ENCODE results near the gene GABRA5. TPM values are rescaled to one million over a fixed set of nuclear protein-coding genes. Genes with fewer than 3 reads are reported as not detected.

Gene GABRA5
- total RNA-seq, 1 donor from 2014 or later, result not detected

DNA sequence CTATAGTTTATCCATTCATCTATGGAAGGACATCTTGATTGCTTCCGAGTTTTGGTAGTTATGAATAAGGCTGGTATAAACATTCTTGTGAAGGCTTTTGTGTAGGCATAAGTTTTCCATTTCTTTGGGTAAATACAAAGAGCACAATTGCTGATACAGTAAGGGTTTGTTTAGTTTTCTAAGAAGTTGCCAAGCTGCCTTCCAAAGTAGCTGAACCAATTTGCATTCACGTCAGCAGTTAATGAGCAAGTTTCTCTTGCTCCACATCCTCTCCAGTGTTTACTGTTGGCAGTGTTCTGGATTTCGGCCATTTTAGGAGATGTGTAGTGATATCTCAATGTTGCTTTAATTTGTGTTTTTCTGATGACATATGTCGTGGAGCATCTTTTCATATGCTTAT lies 34.2 kb downstream of the GABRA5 start:
- no peaks in the 10 kb centered on the region for H3K27me3 ChIP-seq (ENCODE audit: control insufficient read depth, insufficient read depth, low read length)
- FAIRE-seq (no peak), DNase-seq (ENCODE audit: low read depth) (no peak)
- H3K4me3 ChIP-seq (ENCODE audit: low read depth, low read length), result no peak overlapping the region
- TF ChIP-seq, protein P1, sequence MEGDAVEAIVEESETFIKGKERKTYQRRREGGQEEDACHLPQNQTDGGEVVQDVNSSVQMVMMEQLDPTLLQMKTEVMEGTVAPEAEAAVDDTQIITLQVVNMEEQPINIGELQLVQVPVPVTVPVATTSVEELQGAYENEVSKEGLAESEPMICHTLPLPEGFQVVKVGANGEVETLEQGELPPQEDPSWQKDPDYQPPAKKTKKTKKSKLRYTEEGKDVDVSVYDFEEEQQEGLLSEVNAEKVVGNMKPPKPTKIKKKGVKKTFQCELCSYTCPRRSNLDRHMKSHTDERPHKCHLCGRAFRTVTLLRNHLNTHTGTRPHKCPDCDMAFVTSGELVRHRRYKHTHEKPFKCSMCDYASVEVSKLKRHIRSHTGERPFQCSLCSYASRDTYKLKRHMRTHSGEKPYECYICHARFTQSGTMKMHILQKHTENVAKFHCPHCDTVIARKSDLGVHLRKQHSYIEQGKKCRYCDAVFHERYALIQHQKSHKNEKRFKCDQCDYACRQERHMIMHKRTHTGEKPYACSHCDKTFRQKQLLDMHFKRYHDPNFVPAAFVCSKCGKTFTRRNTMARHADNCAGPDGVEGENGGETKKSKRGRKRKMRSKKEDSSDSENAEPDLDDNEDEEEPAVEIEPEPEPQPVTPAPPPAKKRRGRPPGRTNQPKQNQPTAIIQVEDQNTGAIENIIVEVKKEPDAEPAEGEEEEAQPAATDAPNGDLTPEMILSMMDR (IDR thresholded peaks at IDR 0.05; ENCODE audit: insufficient read depth, low read length, severe bottlenecking), result no peak
- no peaks in the 10 kb centered on the region for H3K36me3 ChIP-seq (ENCODE audit: control insufficient read depth, insufficient read depth, low read length)

DNA sequence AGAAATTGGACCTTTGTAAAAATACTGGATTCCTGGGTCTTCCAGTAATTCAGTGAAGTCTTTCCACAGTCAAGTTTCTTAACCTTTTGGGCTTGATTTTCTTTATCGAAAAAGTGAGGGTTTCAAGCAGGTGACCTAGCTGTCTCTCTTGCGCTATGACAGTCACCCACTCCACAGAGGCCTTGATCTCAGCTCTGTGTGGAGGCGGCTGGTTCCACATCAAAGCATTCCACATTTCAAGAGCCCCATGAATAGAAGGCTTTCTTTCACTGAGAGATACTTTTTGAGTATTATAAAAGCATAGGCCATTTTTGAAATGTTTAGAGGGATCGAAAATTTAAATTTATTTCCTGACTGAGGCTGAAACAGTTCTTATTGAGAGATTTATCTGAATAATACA lies 43.9 kb downstream of the GABRA5 start:
- Histone ChIP-seq H3K36me3 (ENCODE audit: control insufficient read depth, insufficient read depth, low read length) (no peaks in the 10 kb centered on the region), H3K4me3 (ENCODE audit: low read depth, low read length) (no peak overlapping the region), H3K27me3 (ENCODE audit: control insufficient read depth, insufficient read depth, low read length) (no peaks in the 10 kb centered on the region)
- DNase-seq (ENCODE audit: low read depth), result no peak
- TF ChIP-seq, protein P1 (IDR thresholded peaks at IDR 0.05; ENCODE audit: insufficient read depth, low read length, severe bottlenecking), result no peak
- no peak for FAIRE-seq

DNA sequence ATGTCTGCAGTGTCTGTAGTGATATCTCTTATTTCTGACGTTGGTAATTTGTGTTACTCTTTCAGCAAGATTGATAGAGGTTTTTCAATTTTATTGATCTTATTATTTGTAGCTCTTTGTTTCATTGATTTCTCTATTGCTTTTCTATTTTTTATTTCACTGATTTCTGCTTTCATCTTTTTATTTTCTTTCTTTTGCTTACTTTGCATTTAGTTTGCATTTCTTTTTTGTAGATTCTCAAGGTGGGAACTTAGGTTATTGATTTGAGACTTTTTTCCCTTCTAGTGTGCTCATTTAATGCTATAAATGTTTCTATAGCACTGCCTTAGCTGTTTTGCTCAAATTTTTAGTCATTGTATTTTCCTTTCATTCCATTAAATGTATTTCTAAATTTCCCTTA lies 54.6 kb downstream of the GABRA5 start:
- DNase-seq (ENCODE audit: low read depth) (no peak), FAIRE-seq (no peak)
- no peak overlapping the region for H3K4me3 ChIP-seq (ENCODE audit: low read depth, low read length)
- TF ChIP-seq, protein P1 (IDR thresholded peaks at IDR 0.05; ENCODE audit: insufficient read depth, low read length, severe bottlenecking), result no peak
- no peaks in the 10 kb centered on the region for H3K36me3 ChIP-seq (ENCODE audit: control insufficient read depth, insufficient read depth, low read length)
- no peaks in the 10 kb centered on the region for H3K27me3 ChIP-seq (ENCODE audit: control insufficient read depth, insufficient read depth, low read length)

DNA sequence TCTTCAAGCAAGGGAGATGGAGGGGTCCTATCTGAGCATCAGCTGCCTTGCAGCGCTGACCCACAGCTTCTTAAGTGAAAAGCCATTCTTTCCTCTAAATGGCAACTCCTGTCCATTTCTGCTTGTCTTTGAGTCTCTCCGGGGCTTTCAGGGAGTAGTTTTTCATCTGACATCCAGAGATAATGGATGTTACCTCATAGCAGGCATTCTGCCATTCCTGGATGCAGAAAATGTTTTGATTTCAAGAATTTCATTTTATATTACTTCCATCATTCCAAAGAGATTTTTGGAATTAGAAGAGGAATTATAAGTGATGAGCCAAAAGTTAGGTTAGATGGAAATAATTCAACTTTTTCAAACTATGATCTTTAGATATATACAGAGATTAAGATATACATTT lies 59.2 kb downstream of the GABRA5 start:
- no peak overlapping the region for H3K4me3 ChIP-seq (ENCODE audit: low read depth, low read length)
- H3K27me3 ChIP-seq (ENCODE audit: control insufficient read depth, insufficient read depth, low read length), result no peaks in the 10 kb centered on the region
- TF ChIP-seq, protein P1 (IDR thresholded peaks at IDR 0.05; ENCODE audit: insufficient read depth, low read length, severe bottlenecking), result no peak
- H3K36me3 ChIP-seq (ENCODE audit: control insufficient read depth, insufficient read depth, low read length), result no peaks in the 10 kb centered on the region
- FAIRE-seq (no peak), DNase-seq (ENCODE audit: low read depth) (no peak)

DNA sequence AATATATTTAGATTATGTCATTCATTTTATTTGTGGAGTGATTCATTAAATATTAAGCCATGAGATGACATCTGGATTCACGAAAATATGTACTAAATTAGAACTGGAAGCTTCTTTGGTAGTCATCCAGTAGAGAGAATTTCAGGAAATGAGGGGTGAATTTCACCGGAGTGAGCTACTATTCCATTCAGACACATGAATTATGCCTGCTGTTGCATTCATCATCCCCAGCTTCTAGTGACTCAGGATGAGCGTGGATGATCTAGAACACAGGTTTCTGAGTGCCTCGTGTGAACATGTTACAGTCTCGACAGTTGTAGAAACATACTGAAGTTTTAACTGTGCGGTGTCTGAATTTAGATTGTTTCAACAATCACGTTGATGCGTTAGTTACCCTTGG lies 61.2 kb downstream of the GABRA5 start:
- H3K27me3 ChIP-seq (ENCODE audit: control insufficient read depth, insufficient read depth, low read length), result no peaks in the 10 kb centered on the region
- no peaks in the 10 kb centered on the region for H3K36me3 ChIP-seq (ENCODE audit: control insufficient read depth, insufficient read depth, low read length)
- peak; percentile 58 for FAIRE-seq
- TF ChIP-seq, protein P1 (IDR thresholded peaks at IDR 0.05; ENCODE audit: insufficient read depth, low read length, severe bottlenecking), result no peak
- peak; percentile 2 for DNase-seq (ENCODE audit: low read depth)
- no peak overlapping the region for H3K4me3 ChIP-seq (ENCODE audit: low read depth, low read length)

DNA sequence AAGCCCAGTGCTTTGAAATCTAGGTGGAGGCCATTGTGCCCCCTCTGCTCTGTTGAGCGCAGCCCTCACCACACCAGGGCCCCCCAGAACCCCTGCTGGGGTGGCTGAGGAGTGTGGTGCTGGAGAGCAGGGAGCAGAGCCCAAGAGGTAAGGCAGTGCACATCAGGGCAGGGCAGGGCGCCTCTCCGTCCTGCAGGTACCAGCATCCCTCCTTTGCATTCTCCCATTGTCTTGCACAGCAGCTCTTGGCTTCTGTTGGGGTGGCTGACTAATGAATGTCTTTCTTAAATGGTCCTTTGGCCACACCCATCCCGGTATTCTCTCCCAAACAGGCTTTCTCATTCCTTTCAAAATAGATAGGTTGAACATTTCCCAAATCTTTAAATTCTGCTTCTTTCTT lies 62.7 kb downstream of the GABRA5 start:
- Histone ChIP-seq H3K27me3 (ENCODE audit: control insufficient read depth, insufficient read depth, low read length) (no peaks in the 10 kb centered on the region), H3K36me3 (ENCODE audit: control insufficient read depth, insufficient read depth, low read length) (no peaks in the 10 kb centered on the region), H3K4me3 (ENCODE audit: low read depth, low read length) (no peak overlapping the region)
- TF ChIP-seq, protein P1 (IDR thresholded peaks at IDR 0.05; ENCODE audit: insufficient read depth, low read length, severe bottlenecking), result no peak
- FAIRE-seq (no peak), DNase-seq (ENCODE audit: low read depth) (no peak)

Measured in bronchial epithelial cell (primary cell).